Breast epithelium (tissue), 3 donors: ENCODE results near the gene ARHGAP4.

Source experiments
- CTCF ChIP-seq, 3 donors: fragments of 450-650 bp; IDR thresholded peaks; one replicate each; pipeline ENCODE4 v1.5.1; 2016 to 2017; ENCODE audit warnings: antibody characterized with exemption in 3 of 3, mild to moderate bottlenecking in 3 of 3, moderate library complexity in 3 of 3
- POLR2A ChIP-seq: fragments of 450-650 bp; IDR thresholded peaks from one replicate; pipeline ENCODE4 v1.6.1; 2016; ENCODE audit warnings: antibody characterized with exemption, mild to moderate bottlenecking, moderate library complexity
- POLR2AphosphoS5 ChIP-seq, 3 donors: sonication (generic); formaldehyde crosslinking; IDR thresholded peaks; one replicate each; pipeline ENCODE4 v1.6.1; 2017; ENCODE audit warnings: antibody characterized with exemption in 3 of 3

GRCh38 chrX:153913211-153913610 lies 12.9 kb downstream of the ARHGAP4 start:
- TF ChIP-seq CTCF (IDR thresholded peaks at IDR 0.05) = no peak
- TF ChIP-seq POLR2A = no peak
- no peak for TF ChIP-seq POLR2AphosphoS5 (IDR thresholded peaks at IDR 0.05)
